Measurements from ENCODE around the gene CALY.

DNA sequence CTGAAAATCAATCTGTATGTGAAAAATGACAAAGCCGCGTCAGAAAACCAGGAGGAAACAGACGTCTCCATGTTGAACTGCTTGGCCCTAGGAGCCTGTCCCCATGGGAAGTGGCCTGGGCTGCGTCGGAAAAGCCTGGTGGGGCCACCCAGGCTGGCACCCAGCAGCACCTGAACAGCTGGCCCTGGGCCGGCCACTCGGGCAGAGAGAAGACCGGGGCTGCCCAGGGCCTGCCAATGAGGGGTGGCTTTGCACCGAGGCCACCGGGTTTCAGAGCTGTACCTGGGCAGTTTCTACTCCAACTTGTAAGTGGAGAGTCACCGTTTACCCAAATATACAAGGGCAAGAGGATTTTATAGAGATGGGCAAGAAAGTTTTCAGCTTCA is 22.2 kb upstream of the CALY start:
- TF ChIP-seq, protein P1, sequence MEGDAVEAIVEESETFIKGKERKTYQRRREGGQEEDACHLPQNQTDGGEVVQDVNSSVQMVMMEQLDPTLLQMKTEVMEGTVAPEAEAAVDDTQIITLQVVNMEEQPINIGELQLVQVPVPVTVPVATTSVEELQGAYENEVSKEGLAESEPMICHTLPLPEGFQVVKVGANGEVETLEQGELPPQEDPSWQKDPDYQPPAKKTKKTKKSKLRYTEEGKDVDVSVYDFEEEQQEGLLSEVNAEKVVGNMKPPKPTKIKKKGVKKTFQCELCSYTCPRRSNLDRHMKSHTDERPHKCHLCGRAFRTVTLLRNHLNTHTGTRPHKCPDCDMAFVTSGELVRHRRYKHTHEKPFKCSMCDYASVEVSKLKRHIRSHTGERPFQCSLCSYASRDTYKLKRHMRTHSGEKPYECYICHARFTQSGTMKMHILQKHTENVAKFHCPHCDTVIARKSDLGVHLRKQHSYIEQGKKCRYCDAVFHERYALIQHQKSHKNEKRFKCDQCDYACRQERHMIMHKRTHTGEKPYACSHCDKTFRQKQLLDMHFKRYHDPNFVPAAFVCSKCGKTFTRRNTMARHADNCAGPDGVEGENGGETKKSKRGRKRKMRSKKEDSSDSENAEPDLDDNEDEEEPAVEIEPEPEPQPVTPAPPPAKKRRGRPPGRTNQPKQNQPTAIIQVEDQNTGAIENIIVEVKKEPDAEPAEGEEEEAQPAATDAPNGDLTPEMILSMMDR (IDR thresholded peaks at IDR 0.05) = no peak
- no peak for TF ChIP-seq POLR2AphosphoS5 (IDR thresholded peaks at IDR 0.05)
